ENCODE results near the gene HIPK4.
A peak's percentile ranks its signal among the peaks of the same experiment; 100 is the strongest.
"Not testable (repeated sequence)": the region's sequence is repeated elsewhere in the genome, so short reads cannot be mapped to it uniquely, and the experiment has no call there.

Gene HIPK4

GRCh38 chr19:40416918-40417642 is 27.1 kb upstream of the HIPK4 start:
- DNase-seq = no peak

- no peak for DNase-seq
Measured at GRCh38 chr19:40415768-40416167, 25.8 kb upstream of the HIPK4 start.

- DNase-seq = no peak
Measured at GRCh38 chr19:40414542-40415535, 24.9 kb upstream of the HIPK4 start.

- no peak for DNase-seq
Measured at GRCh38 chr19:40413291-40413845, 23.4 kb upstream of the HIPK4 start, which contains the start of gene PRX. TSS of gene PRX (minus strand) at chr19:40413378. CDS start at chr19:40407932, 5,446 bp downstream.

- DNase-seq = no peak
Measured at GRCh38 chr19:40412866-40413265, 22.9 kb upstream of the HIPK4 start.

- DNase-seq = no peak
Measured at GRCh38 chr19:40411958-40412499, 22.0 kb upstream of the HIPK4 start.

GRCh38 chr19:40411125-40411842 is 21.3 kb upstream of the HIPK4 start:
- no peak for DNase-seq

- DNase-seq = no peak
Measured at GRCh38 chr19:40410030-40410389, 20.0 kb upstream of the HIPK4 start.

- not testable (repeated sequence) for DNase-seq
Measured at GRCh38 chr19:40408598-40408925, 18.6 kb upstream of the HIPK4 start.

- DNase-seq = no peak
Measured at GRCh38 chr19:40407714-40408597, 18.0 kb upstream of the HIPK4 start.

GRCh38 chr19:40403262-40403984 is 13.4 kb upstream of the HIPK4 start:
- DNase-seq = peak; percentile 90

- DNase-seq = no peak
Measured at GRCh38 chr19:40400559-40400958, 10.6 kb upstream of the HIPK4 start.

GRCh38 chr19:40398417-40399131 is 8.6 kb upstream of the HIPK4 start:
- peak; percentile 75 for DNase-seq

- no peak for DNase-seq
Measured at GRCh38 chr19:40397568-40397906, 7.6 kb upstream of the HIPK4 start.

- DNase-seq = no peak
Measured at GRCh38 chr19:40396886-40397567, 7.0 kb upstream of the HIPK4 start.

- no peak for DNase-seq
Measured at GRCh38 chr19:40395956-40396355, 6.0 kb upstream of the HIPK4 start.

- DNase-seq = no peak
Measured at GRCh38 chr19:40394816-40395210, 4.8 kb upstream of the HIPK4 start.

GRCh38 chr19:40393894-40394815 is 4.2 kb upstream of the HIPK4 start:
- DNase-seq = no peak

All from activated CD8-positive, alpha-beta memory T cell treated with anti-CD3 and anti-CD28 coated beads, Interleukin-2, amount 50 U/mL, for 48 hours (primary cell).